SW 1271 (cell line): ENCODE measurements around the gene ITPR1.
A peak's percentile ranks its signal among the peaks of the same experiment; 100 is the strongest.

Experiments used
- DNase-seq, 2 experiments: peaks; one replicate each; lab custom pipeline; 2025; lab: John Stamatoyannopoulos, UW

ITPR1 gene

DNA sequence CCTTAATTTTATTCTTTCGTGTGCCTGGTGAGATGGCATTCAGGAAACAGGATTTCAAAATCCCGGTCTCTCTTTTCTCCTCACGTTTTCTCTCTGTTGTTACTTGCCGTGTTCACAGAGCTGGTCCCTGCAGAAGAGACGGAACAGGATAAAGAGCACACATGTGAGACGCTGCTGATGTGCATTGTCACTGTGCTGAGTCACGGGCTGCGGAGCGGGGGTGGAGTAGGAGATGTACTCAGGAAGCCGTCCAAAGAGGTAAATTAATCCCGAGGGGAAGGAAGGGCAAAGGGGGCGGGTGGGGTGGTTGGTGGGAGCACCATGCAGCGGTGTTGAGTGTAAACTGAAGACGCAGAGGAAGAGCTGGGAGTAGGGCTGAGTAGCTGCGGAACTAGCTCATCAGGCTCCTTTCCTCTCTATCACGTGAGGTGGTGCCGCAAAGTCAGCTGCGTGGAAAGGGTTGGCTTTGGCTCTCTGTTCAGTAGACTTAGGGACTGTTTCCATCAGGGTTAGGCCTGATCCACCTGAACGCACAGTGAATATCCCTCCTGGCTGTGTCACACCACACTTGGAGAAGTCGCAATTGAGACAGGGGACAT, 321.3 kb downstream of the ITPR1 start:
- DNase-seq: no peak

DNA sequence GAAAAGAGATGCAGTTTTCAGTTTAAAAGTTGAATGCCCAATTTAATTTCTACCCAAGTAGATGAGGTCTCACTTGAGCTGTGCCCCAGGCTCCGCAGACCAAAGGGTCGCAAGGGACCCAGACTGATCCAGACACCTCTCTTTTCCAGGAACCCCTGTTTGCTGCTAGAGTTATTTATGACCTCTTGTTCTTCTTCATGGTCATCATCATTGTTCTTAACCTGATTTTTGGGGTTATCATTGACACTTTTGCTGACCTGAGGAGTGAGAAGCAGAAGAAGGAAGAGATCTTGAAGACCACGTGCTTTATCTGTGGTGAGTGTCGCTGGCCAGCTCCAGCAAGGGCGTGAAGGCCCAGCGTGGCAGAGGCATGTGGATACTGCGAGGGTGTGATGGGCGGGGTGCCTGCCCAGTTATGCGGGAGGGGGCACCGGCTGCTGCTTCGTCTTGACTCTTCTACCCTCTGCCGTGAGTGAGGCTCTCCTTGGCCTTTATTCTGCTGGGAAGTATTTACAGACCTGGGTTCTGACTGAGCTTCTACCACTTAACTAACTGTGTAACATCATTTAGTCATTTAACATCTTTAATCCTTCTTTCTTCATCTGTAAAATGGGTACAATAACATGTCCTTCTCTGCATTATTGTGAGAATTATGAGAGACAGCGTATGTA, 321.9 kb downstream of the ITPR1 start:
- no peak for DNase-seq

DNA sequence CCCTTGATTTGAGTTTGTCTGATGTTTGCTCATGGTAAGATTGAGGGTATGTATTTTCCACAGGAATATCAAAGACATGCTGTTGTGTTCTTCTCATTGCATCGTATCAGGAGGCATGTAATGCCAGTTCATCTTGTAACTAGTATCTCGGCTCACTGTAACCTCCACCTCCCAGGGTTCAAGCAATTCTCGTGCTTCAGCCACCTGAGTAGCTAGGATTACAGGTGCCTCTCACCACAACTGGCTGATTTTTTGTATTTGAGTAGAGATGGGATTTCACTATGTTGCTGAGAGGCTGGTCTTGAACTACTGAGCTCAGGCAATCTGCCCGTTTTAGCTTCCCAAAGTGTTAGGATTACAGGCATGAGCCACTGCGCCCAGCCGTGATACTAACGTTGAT, 323.2 kb downstream of the ITPR1 start:
- DNase-seq: no peak

DNA sequence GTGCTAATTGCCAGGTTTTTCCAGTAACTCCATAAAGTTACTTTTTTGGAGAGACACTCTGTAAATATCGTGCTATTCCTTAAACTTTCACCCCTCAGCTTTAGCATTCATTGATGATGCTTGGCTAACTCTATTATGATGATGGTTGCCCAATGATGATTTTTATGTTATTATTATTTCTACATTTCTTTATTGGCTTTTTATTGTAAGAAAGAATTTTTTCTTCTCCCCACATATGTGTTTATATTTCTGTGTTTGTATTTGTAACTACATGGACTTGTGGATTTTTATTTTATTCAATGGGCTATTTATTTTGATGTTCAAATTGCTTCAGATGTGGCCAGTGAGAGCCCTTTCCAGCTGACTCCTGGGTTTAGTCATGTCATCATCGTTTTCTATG, 323.6 kb downstream of the ITPR1 start:
- DNase-seq: no peak

DNA sequence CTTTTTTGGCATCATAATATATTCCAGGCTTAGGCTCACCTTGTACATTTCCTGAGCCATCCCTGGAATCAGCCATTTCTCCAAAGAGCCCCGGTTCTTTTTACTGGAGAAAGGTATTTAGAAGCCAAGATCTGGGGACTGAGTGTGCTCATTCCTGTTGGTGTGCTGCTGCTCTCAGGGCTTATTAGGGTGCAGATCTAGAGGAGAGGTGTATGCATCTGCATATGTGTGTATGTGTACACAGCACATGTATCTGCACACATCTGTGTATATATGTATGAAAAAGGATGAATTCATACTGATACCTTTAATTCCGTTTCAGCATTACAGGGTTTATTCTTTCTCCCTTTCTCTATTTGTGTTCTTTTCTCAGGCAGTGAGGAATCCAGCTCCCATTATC, 324.0 kb downstream of the ITPR1 start:
- DNase-seq: no peak

DNA sequence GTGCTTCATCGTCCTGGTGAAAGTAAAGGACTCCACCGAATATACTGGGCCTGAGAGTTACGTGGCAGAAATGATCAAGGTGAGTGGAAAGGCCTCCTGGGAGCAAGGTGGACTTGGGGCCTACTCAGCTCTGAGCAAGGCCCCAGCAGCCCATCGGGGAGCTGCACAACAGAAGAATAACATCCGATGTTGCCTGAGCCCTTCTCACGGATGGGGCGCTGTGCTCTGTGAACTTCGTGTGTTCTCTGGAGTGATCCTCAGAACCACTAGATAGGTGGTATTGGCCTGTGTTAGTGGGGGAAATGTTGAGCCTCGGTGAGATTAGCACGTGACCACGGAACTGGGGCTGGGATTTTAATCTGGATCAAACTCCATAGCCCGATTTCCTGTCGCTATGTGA, 325.0 kb downstream of the ITPR1 start:
- no peak for DNase-seq

DNA sequence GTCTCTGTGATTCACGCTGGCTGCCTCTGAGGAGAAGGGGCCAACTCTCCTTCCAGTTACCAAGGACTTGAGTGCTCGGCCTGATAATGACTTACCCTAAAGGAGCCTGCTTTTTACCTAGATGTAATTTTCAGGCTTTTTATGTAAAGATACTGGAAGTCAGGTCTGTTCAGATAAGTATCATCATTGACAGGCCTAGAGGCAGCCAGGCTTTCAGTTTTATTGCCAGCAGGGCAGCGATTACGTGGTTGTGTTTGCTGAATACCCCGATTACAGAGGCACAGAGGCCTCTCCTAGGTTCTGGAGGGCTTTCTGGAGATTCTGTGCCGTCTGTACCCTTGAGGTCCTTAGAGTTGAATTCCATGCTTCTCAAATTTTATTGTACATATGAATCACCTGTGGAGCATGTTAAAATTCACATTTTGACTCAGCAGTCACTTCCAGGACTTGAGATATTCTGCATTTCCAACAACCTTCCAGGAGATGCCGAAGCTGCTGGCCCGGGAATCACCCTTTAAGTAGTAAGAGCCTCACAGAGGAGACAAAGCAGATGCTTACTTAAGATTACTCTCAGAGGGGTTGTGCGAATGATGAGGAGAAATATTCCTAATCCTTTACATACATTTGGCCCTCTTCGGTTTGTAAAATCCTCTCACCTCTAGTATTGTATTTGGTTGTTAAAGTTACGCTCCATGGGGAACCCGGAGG, 326.0 kb downstream of the ITPR1 start:
- DNase-seq: no peak

DNA sequence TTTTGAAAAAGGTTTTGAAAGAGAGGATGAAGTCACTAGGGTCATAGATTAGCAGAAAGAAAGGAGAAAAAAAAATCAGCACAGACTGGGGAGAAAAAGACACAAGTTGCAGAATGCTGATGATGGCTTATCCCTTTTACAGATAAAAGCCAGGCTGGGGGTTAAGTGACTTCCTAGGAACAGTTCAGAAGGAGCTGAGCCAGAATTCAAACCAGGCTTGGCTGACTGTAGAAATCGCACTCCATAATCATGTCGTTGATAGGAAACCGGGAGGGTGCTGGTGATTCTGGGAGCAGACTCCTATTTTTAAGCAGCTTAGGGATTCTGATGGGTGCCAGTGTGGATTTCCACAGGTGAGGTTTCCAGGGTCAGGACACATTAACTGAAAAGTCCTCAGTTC, 326.6 kb downstream of the ITPR1 start:
- DNase-seq: no peak

DNA sequence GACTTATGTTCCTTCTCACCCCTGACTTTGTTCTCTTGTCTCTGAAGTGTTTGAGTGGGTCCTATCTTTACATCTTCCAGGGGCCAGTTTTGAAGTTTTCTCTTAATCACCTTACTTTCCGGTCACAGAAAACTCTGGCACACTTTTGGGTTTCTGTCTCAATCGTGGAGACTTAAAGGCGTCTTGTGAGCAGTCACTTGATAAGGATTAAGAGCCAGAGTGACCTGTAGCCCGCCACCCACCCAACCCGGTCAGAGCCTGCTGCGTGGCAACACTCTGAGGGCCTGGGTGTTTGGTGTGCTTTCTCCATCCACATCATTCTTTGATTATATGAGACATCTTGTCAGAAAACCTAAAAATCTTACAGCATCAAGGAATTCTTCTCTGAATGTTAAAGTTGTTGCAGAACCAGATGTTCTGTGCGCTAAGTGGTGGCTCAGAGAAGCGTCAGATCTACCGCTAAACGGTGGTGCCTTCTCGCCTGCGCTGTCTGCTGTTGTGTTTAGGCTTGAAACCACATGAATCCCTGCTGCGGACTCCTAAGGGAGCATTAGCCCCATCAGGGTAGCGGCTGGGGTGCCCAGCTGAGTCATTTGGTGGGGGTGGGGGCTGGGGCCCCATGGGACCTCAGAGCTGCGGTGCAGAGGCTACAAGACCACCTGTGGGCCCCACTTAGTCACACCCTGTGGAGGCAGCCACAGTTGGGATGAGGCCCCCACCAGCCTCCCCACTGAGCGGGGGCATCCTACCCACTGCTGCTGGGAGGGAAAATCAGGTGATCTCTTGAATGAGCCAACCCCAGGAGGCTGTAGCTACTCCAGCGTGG, 327.4 kb downstream of the ITPR1 start:
- DNase-seq: no peak

DNA sequence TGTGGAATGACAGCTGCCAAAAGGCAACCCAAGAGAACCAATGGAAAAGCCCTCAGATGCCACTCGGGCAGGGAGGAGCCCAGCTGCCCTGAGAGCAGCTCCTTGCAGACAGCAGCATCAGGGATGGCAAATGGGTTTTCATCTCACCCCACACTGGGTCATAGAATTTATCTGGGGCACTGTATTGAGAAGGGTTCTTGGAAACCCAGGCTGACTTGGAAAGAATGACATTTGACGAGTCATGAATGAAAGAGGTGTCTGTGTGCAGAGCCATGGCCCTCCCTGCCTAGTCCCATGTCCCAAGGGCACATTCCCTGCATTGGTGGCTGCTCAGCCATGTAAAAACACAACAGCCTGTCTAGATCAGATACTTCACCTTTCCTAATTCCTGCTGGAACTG, 328.2 kb downstream of the ITPR1 start:
- DNase-seq: no peak

DNA sequence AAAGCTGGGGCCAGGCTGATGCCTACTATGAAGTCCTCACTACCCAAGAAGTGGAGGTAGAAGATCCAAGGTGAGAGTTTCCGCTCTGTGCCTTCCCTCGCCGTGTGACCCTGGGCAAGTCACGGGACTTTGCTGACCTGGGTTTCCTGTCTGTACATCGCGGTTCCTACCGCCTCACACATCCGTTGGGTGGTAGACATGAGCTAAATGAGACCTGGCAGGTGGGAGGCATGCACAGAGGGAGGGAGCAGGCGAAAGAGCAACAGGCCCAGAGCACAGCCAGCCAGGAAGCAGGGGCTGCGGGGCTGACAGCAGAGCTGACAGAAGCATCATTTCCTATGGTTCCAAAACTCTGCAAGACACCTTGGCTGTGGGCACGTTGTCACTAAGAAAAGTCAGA, 328.8 kb downstream of the ITPR1 start:
- DNase-seq: no peak

DNA sequence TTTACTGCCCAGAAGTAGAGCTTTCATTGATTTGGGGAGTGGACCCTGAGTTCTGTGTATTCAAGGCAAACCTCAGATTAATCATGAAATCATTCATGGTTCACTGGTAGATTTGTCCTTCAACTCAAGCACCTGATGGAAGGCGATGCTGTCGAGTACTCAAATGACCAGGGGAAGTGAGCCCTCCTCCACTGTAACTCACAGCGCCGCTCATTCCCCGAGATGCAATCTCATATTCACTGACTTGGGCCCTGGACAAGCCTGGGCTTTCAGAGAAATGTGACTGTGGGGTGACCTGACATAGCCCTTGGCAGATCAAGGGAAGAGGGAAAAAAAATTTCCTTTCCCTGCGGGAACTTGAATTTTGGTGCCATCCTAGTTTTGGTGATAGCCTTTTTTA, 329.4 kb downstream of the ITPR1 start:
- no peak for DNase-seq

DNA sequence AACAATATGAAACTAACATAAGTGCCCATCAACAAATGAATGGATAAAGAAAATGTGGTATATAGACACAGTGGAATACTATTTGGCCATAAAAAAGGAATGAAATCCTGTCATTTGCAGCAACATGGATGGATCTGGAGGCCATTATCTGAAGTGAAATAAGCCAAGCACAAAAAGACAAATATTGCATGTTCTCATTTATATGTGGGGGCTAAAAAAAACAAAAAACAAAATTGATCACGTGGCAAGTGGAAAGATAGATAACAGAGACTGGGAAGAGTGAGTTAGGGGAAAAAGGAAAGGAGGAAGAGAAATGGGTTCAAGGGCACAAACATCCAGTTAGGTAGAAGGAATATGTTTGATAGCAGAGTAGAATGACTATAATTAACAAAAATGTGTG, 330.2 kb downstream of the ITPR1 start:
- DNase-seq: no peak

DNA sequence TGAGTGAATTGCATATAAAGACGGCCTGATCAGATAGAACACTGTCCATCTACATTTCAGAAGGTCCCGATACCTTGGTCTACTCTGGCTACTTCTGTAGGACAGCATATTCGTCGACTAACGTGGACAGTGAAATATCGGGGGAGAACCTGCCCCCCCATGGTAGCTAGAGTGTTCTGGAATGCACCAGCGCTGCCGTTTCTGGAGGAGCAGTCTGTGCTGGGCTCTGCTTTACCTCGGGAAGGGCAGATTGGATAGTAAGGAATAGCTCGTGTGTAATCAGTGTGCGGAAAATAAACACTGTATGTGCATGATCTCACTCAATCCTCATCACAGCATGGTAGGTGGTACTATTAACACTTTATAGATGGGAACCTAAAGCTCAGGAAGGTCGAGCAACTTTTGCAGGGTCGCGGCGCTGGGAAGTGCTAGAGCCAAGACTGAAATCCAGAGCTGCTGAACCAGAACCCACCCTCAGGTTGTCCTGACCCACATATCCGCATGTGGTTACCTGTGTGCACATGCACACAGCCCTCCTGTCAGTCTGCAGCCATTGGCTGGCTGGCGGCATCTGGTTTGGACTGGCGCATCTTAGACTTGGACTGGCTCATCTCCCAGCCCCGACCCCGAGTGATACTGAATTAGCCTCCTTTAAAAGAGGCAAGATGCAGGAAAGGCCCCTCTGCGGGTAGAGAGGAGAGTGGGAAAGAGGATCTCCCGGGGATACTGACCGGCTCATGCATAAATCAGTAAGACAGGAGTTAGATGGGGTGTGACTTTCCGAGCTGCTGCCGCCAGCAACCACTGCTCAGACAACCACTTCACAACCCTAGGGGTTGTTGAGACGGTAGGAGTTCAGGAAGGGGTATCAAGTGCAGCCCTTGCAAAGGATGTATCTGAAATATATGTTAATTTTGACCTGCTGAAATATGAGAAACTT, 331.1 kb downstream of the ITPR1 start:
- no peak for DNase-seq

DNA sequence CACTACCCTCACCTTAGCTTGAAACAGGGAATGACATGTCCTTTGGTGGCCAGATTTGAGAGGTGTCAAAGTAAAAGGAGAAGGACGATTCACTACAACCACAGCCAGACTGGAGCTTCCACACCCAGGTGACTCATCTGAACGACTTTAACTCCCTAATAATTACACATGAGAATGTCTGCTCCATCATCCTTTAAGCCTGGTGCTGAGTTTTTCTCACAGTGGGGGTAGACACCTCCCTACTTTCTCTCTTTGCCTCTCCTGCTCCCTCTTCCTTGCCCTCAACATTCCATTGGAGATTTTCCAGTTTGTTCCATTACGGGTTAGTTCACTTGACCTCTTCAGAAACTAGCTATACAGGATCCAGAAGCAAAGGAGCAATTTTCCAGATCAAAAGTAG, 331.8 kb downstream of the ITPR1 start:
- DNase-seq: peak in 1 of 2 experiments; percentile 20

DNA sequence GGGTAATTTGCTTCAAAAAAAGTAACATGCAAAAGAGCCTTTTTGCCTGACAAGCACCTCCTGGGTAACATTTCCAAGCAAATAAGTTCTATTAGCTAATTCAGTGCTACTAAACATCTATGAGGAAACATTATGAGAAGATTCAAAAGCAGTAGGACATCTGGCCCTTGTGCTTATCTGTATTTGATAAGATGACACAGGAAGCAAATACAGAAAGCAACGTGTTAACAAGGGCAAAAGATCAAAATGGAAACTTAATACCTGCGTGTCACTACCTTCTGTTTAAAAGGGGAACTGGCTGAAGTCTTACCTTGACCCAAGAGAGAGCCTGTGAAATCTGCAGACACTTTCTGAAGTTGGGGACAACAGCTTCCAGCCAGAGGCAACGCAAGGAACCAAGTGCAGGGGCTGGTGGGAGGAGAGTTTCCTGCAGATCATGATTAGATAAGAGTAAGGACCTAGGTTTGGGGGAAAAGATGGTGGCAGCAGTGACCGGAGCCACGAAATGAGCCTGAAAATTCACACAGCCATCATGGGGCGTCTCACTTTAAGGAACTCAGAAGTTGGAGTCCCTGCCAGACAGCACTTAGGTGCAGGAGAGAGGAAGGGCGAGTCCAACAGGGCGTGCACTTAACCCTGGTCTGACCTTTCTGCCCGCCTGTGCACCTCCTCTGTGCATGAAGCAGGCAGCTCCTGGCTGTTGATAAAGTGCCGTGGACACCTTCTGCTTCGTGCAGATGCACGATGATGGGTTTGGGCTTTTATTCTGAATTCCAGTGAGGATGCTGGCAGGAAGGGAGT, 332.5 kb downstream of the ITPR1 start:
- DNase-seq: no peak

DNA sequence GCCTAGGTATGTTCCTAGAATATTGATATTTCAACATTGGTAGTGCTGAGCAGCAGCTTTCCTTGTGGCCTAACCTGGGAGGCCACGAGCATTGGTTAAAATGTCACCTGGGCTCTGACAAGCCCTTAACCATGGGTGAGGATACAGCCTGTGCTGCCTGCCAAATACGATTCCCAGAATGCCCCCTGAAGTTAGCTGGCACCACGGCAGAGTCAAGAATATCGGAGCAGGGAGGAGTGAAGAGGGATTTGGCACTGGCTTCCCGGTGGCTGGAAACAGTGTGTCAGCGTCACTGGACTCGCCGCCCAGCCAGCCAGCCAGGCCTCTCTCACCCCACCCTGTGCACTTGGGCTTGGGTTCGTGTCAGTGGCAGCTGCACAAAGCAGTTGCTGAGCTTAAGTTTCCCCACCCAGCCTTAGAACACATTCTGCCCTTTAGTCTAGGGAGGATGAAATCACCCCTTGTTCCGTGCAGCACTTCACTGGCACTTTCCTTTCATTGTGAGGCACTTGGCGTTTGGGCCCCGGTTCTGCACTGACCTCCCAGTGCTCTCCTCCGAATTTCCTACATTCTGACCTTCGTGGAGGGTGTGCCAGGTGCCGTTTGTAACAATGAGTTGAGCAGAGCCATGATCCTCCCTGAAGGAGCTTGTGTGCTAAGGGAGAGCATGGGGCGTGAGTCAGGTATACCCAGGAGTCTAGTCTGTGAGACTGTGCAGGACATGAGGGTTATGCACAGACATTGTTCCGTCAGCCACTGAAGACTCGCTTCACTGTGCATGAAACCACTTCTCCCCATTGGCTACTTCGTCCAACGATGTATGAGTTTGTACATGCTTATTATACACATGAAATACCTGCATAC, 333.3 kb downstream of the ITPR1 start:
- DNase-seq: no peak

DNA sequence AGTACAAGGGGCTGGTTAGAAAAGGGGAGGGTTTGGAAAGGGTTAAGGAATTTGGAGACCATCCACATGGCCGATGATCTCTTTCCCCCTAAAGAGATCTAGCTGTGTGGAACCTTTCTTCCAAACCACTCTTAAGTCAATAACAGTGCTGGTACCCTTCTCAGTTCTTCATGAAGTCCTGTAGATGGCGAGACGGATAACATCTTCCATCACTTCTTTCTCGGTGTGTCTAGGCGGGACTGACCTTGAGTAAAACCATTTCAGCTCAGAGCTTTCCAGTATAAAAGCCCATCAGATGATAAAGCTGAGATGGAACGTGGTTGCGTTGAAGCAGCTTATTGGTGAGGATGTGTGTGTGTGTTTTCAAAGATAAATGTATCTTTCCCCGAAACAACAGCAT, 334.6 kb downstream of the ITPR1 start:
- peak in 1 of 2 experiments; percentile 11 for DNase-seq

DNA sequence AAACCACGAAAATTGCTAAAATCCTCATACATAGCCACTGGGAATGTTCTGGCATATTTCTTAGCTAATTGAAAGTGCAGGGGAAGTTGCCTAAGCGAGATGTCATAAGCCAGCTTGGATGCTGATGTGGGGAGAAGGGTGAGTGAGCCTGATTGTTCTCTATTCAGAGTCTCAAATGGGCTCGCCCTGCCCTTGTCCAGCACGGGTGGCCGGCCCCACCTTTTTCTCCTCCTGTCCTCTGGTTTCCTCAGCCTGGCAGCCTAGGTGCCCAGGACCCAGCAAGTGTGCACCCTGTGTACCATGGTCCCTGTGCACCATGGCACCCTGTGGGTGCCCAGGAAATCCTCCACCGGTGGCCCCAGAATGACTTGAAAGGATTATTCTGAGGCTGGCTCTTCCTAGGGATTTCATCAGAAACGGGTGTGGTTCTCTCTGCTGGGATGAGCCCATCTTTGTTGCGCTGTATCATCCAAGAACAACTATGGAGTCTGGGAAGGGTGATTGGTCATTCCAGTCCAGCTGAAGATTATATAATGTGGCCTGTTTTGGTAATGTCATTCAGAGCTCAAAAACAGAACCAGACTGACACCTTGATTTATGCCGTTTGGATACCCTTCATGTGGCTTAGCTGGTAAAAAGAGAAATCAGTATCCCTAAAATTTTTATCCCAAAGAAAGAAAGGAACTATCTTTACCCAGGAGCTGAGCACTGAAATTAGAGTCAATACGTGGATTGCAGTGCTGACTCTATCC, 335.3 kb downstream of the ITPR1 start:
- no peak for DNase-seq
